H9 (cell line): ENCODE results near the gene LRRN4CL. TPM values are rescaled to one million over a fixed set of nuclear protein-coding genes. Genes with fewer than 3 reads are reported as not detected.

Experiments used
- DNase-seq: peaks from one replicate; pipeline ENCODE4 v3.0.0-alpha.2; 2017
- H2AFZ ChIP-seq: one replicate; pipeline ENCODE4 v1.6.1; 2013; ENCODE audit warnings: mild to moderate bottlenecking, low read length, control low read depth, moderate library complexity
- H2AK5ac ChIP-seq: 2 replicates; pipeline ENCODE4 v1.6.1; 2013; ENCODE audit warnings: low read length, control low read depth, mixed read lengths; ENCODE audit not compliant: insufficient read length
- H2BK120ac ChIP-seq: one replicate; pipeline ENCODE4 v1.6.1; 2013; ENCODE audit warnings: low read depth, mild to moderate bottlenecking, low read length, control low read depth, inconsistent platforms; ENCODE audit not compliant: poor library complexity, severe bottlenecking
- H2BK12ac ChIP-seq: 2 replicates; pipeline ENCODE4 v1.6.1; 2013; ENCODE audit warnings: low read length, control low read depth, mixed read lengths, low read depth; ENCODE audit not compliant: insufficient read length
- H2BK15ac ChIP-seq: 2 replicates; pipeline ENCODE4 v1.6.1; 2013; ENCODE audit warnings: low read depth, low read length, control low read depth
- H2BK20ac ChIP-seq: one replicate; pipeline ENCODE4 v1.6.1; 2013; ENCODE audit warnings: low read depth, mild to moderate bottlenecking, low read length, control low read depth, inconsistent platforms; ENCODE audit not compliant: poor library complexity, severe bottlenecking
- H2BK5ac ChIP-seq: 2 replicates; pipeline ENCODE4 v1.6.1; 2013; ENCODE audit warnings: low read length, control low read depth, mixed read lengths; ENCODE audit not compliant: insufficient read length
- H3K14ac ChIP-seq: 2 replicates; pipeline ENCODE4 v1.6.1; 2013; ENCODE audit warnings: low read length, control low read depth; ENCODE audit not compliant: insufficient read depth
- H3K18ac ChIP-seq: 2 replicates; pipeline ENCODE4 v1.6.1; 2013; ENCODE audit warnings: low read depth, mild to moderate bottlenecking, mixed read lengths, low read length, control low read depth; ENCODE audit not compliant: insufficient read length
- H3K23ac ChIP-seq: 2 replicates; pipeline ENCODE4 v1.6.1; 2013; ENCODE audit warnings: low read length, control low read depth, mixed read lengths, low read depth; ENCODE audit not compliant: insufficient read length
- H3K23me2 ChIP-seq: 2 replicates; pipeline ENCODE4 v1.6.1; 2013; ENCODE audit warnings: low read depth, mild to moderate bottlenecking, mixed read lengths, low read length, control low read depth; ENCODE audit not compliant: insufficient read length, poor library complexity, severe bottlenecking
- H3K27ac ChIP-seq: 2 replicates; pipeline ENCODE4 v1.5.1; 2013; ENCODE audit warnings: low read length, control low read depth, mixed read lengths, low read depth; ENCODE audit not compliant: insufficient read length
- H3K27me3 ChIP-seq: 2 replicates; pipeline ENCODE4 v1.6.1; 2013; ENCODE audit warnings: low read length, control low read depth, inconsistent platforms; ENCODE audit not compliant: insufficient read depth
- H3K4ac ChIP-seq: 2 replicates; pipeline ENCODE4 v1.6.1; 2013; ENCODE audit warnings: low read depth, mild to moderate bottlenecking, control low read depth, inconsistent platforms, low read length, moderate library complexity
- H3K4me1 ChIP-seq: 2 replicates; pipeline ENCODE4 v1.6.1; 2013; ENCODE audit warnings: low read length, control low read depth, inconsistent platforms; ENCODE audit not compliant: insufficient read depth
- H3K4me2 ChIP-seq: 2 replicates; pipeline ENCODE4 v1.6.1; 2013; ENCODE audit warnings: low read length, control low read depth, mixed read lengths; ENCODE audit not compliant: insufficient read length, insufficient read depth
- H3K56ac ChIP-seq: 2 replicates; pipeline ENCODE4 v1.6.1; 2013; ENCODE audit warnings: low read depth, mild to moderate bottlenecking, mixed read lengths, low read length, control low read depth; ENCODE audit not compliant: insufficient read length
- H3K79me1 ChIP-seq: 2 replicates; pipeline ENCODE4 v1.6.1; 2013; ENCODE audit warnings: low read depth, mild to moderate bottlenecking, moderate library complexity, low read length, control low read depth, inconsistent platforms; ENCODE audit not compliant: insufficient read depth, poor library complexity, severe bottlenecking
- H3K79me2 ChIP-seq: 2 replicates; pipeline ENCODE4 v1.6.1; 2013; ENCODE audit warnings: low read length, control low read depth, inconsistent platforms; ENCODE audit not compliant: insufficient read depth
- H3K9ac ChIP-seq: 2 replicates; pipeline ENCODE4 v1.6.1; 2013; ENCODE audit warnings: low read length, control low read depth, mixed read lengths; ENCODE audit not compliant: insufficient read length; ENCODE audit errors: extremely low read depth
- H3K9me3 ChIP-seq: one replicate; pipeline ENCODE4 v1.6.1; 2013; ENCODE audit warnings: low read depth, low read length, inconsistent platforms; ENCODE audit not compliant: control insufficient read depth
- H3T11ph ChIP-seq: one replicate; pipeline ENCODE4 v1.6.1; 2013; ENCODE audit warnings: mild to moderate bottlenecking, low read length, control low read depth, inconsistent platforms
- H4K20me1 ChIP-seq: one replicate; pipeline ENCODE4 v1.6.1; 2013; ENCODE audit not compliant: control insufficient read depth, insufficient read length, insufficient read depth
- H4K5ac ChIP-seq: 2 replicates; pipeline ENCODE4 v1.6.1; 2013; ENCODE audit warnings: low read depth, mild to moderate bottlenecking, mixed read lengths, low read length, control low read depth; ENCODE audit not compliant: insufficient read length
- H4K8ac ChIP-seq: replicated peaks from 2 replicates; pipeline ENCODE4 v1.6.1; 2013; ENCODE audit warnings: low read length, control low read depth, mixed read lengths, low read depth; ENCODE audit not compliant: insufficient read length
- H4K91ac ChIP-seq: 2 replicates; pipeline ENCODE4 v1.6.1; 2013; ENCODE audit warnings: low read depth, mild to moderate bottlenecking, moderate library complexity, mixed read lengths, low read length, control low read depth; ENCODE audit not compliant: insufficient read length
- H3K27ac Mint-ChIP-seq, 3 experiments: 2 replicates in 2 of 3; 3 replicates in 1 of 3; pipeline ENCODE4 v1.8.0; 2020 to 2021; ENCODE audit warnings: mixed read lengths in 3 of 3, mild to moderate bottlenecking in 1 of 3, moderate library complexity in 1 of 3
- H3K27me3 Mint-ChIP-seq: 2 replicates; pipeline ENCODE4 v1.8.0; 2021; ENCODE audit warnings: low read depth, mild to moderate bottlenecking, moderate library complexity, mixed read lengths
- H3K36me3 Mint-ChIP-seq, 3 experiments: 2 replicates in 2 of 3; 3 replicates in 1 of 3; pipeline ENCODE4 v1.8.0; 2020 to 2021; ENCODE audit warnings: low read depth in 3 of 3, mixed read lengths in 3 of 3; ENCODE audit not compliant: insufficient read depth in 1 of 3
- H3K4me1 Mint-ChIP-seq, 2 experiments: 2 replicates each; pipeline ENCODE4 v1.8.0; 2020; ENCODE audit warnings: mixed read lengths in 2 of 2
- H3K4me3 Mint-ChIP-seq, 2 experiments: 2 replicates in 1 of 2; 3 replicates in 1 of 2; pipeline ENCODE4 v1.8.0; 2020 to 2021; ENCODE audit warnings: mild to moderate bottlenecking in 2 of 2, mixed read lengths in 2 of 2, moderate library complexity in 1 of 2
- H3K9me3 Mint-ChIP-seq, 2 experiments: 2 replicates in 1 of 2; 3 replicates in 1 of 2; pipeline ENCODE4 v1.8.0; 2020; ENCODE audit warnings: mild to moderate bottlenecking in 2 of 2, mixed read lengths in 2 of 2, moderate library complexity in 1 of 2
- WGBS: extraction: QIAGEN DNeasy Blood & Tissue Kit; methylation state at CpG from one replicate; pipeline ENCODE4 v1.1.7; 2013; ENCODE audit warnings: missing lambda C conversion rate, low lambda C conversion rate, mixed read lengths; ENCODE audit not compliant: insufficient read length; ENCODE audit errors: extremely low coverage; 5-methylcytosine and 5-hydroxymethylcytosine counted together
- total RNA-seq: library from RNA; stranded (reverse); gene quantifications from 2 replicates; pipeline ENCODE4 v1.2.1, GENCODE V29; 2021
- TF ChIP-seq, protein P1 (sequence below): fragments of 200-600 bp; sonication (generic); conservative IDR thresholded peaks from 3 replicates; pipeline ENCODE4 v1.8.0; 2021; ENCODE audit warnings: antibody characterized with exemption, mild to moderate bottlenecking

The LRRN4CL gene
- total RNA-seq, 1 experiment from 2014 or later = 0.59 TPM

DNA sequence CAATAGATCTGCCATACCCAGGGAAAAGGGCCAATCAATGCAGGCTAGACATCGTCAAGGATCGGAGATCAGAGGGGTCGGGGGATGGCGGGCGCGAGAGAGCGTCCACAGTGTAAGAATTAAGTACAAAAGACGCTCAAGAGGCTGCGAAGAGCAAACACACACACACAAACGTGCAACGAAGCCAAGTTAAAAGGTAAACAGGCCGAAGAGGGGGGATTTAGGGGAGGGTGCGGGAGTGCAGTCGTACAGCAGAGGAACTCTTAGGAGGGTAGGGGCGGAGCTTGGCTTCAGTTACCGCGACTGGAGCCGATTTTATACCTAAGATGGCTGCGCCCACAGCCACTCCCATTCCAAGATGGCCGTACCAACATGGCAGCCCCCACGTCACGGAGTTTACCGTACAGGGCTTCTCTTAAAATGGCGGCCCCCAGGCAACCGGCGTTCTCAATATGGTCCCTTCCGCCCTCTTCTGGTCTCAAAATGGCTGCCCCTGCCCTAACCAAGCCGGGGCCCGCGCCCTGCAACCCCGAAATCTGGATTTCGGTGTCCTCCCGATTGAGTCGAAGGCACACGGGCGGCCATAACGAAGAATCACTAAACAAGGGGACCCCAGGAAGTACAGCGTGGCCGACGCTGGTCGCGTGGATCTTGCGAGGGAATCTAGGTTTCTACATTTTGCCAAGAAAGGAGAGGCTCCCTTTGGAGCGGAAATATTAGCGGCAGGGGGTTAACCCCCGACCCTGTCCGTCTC, 20.1 kb upstream of the LRRN4CL start:
- Histone ChIP-seq H2AK5ac (no peak overlapping the region), H4K20me1 (no peaks in the 10 kb centered on the region), H2BK15ac (no peak overlapping the region), H2BK12ac (no peak overlapping the region), H4K5ac (peak overlapping the region; percentile 97), H3K18ac (peak overlapping the region; percentile 96), H2BK5ac (peak overlapping the region; percentile 92), H2AFZ (peak overlapping the region; percentile 35), H3K23me2 (peaks cover 28% of the 10 kb centered on the region), H3K4me1 (peaks cover 2% of the 10 kb centered on the region; the same call in 1 of the 2 replicates), H3K23ac (no peak overlapping the region), H3K79me1 (no peaks in the 10 kb centered on the region), H3K56ac (peak overlapping the region; percentile 7), H3K4ac (no peak overlapping the region), H3T11ph (peak overlapping the region; percentile 23), H3K9ac (peak overlapping the region; percentile 91), H3K14ac (peak overlapping the region; percentile 93), H3K27me3 (no peaks in the 10 kb centered on the region), H2BK120ac (no peak overlapping the region), H3K9me3 (no peaks in the 10 kb centered on the region), H3K4me2 (peak overlapping the region; percentile 99), H2BK20ac (no peak overlapping the region), H3K27ac (peak overlapping the region; percentile 92), H4K8ac (no peak overlapping the region), H3K79me2 (no peaks in the 10 kb centered on the region; the same call in 1 of the 2 replicates), H4K91ac (peak overlapping the region; percentile 10)
- H3K4me3 Mint-ChIP-seq = peak overlapping the region; percentile 84 to 91
- no peaks in the 10 kb centered on the region for H3K27me3 Mint-ChIP-seq
- H3K36me3 Mint-ChIP-seq = peaks cover 26 to 50% (median 38%) of the 10 kb centered on the region in 3 experiments
- WGBS = no CpG with 5 or more reads among the region's 47 CpGs
- TF ChIP-seq, protein P1, sequence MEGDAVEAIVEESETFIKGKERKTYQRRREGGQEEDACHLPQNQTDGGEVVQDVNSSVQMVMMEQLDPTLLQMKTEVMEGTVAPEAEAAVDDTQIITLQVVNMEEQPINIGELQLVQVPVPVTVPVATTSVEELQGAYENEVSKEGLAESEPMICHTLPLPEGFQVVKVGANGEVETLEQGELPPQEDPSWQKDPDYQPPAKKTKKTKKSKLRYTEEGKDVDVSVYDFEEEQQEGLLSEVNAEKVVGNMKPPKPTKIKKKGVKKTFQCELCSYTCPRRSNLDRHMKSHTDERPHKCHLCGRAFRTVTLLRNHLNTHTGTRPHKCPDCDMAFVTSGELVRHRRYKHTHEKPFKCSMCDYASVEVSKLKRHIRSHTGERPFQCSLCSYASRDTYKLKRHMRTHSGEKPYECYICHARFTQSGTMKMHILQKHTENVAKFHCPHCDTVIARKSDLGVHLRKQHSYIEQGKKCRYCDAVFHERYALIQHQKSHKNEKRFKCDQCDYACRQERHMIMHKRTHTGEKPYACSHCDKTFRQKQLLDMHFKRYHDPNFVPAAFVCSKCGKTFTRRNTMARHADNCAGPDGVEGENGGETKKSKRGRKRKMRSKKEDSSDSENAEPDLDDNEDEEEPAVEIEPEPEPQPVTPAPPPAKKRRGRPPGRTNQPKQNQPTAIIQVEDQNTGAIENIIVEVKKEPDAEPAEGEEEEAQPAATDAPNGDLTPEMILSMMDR = no peak
- peak overlapping the region; percentile 100 for H3K27ac Mint-ChIP-seq
- H3K4me1 Mint-ChIP-seq = peaks cover 47 to 52% of the 10 kb centered on the region in 2 experiments
- peak; percentile 98 for DNase-seq
- no peaks in the 10 kb centered on the region; a peak in 1 of 5 replicates for H3K9me3 Mint-ChIP-seq
